Measurements from ENCODE around the gene INSR. TPM values are rescaled to one million over a fixed set of nuclear protein-coding genes. Genes with fewer than 3 reads are reported as not detected.

Gene INSR
- total and polyA plus RNA-seq, 7 donors, result 3.0 to 83.1 (median 67.1) TPM

GRCh38 chr19:7336321-7336973, 42.2 kb upstream of the INSR start:
- TF ChIP-seq CTCF (IDR thresholded peaks at IDR 0.05) (no peak), POLR2AphosphoS5 (IDR thresholded peaks at IDR 0.05) (no peak), EP300 (IDR thresholded peaks at IDR 0.05) (no peak), POLR2A (IDR thresholded peaks at IDR 0.05) (no peak)
- WGBS, 2 donors, result 92 to 93% methylated on average over 9 of the region's 9 CpGs
- Histone ChIP-seq H3K4me3 (no peak overlapping the region), H3K36me3 (no peaks in the 10 kb centered on the region), H3K4me1 (peaks cover 0 to 8% (median 0%) of the 10 kb centered on the region in 4 donors), H3K27me3 (no peaks in the 10 kb centered on the region), H3K9me3 (no peaks in the 10 kb centered on the region), H3K27ac (no peak overlapping the region)
- peak; percentile 36 for DNase-seq
- intact Hi-C loops (cut with DNase I), result no loop called here

GRCh38 chr19:7333198-7334118, 39.2 kb upstream of the INSR start:
- TF ChIP-seq POLR2A (IDR thresholded peaks at IDR 0.05), result no peak
- intact Hi-C loops (cut with DNase I), result no loop called here
- H3K27me3 ChIP-seq, result no peaks in the 10 kb centered on the region
- no peaks in the 10 kb centered on the region for H3K4me1 ChIP-seq
- peak; percentile 47 for DNase-seq
- no peak overlapping the region for H3K4me3 ChIP-seq
- 78 to 79% methylated on average over 17 of the region's 17 CpGs for WGBS, 2 donors
- no peak overlapping the region for H3K27ac ChIP-seq
- H3K36me3 ChIP-seq, result no peaks in the 10 kb centered on the region
- H3K9me3 ChIP-seq, result no peaks in the 10 kb centered on the region

GRCh38 chr19:7331446-7331845, 37.2 kb upstream of the INSR start:
- H3K27me3 ChIP-seq, result no peaks in the 10 kb centered on the region
- no peaks in the 10 kb centered on the region for H3K36me3 ChIP-seq
- no peak overlapping the region for H3K4me3 ChIP-seq
- H3K27ac ChIP-seq, result no peak overlapping the region
- WGBS, 2 donors, result 84% methylated on average over 4 of the region's 4 CpGs
- no peak for DNase-seq
- no peaks in the 10 kb centered on the region for H3K9me3 ChIP-seq
- intact Hi-C loops (cut with DNase I), result no loop called here
- no peak for TF ChIP-seq POLR2A (IDR thresholded peaks at IDR 0.05)
- TF ChIP-seq CTCF (IDR thresholded peaks at IDR 0.05), result no peak
- TF ChIP-seq POLR2AphosphoS5 (IDR thresholded peaks at IDR 0.05), result no peak
- TF ChIP-seq EP300 (IDR thresholded peaks at IDR 0.05), result no peak
- no peaks in the 10 kb centered on the region for H3K4me1 ChIP-seq

GRCh38 chr19:7328647-7329046, 34.4 kb upstream of the INSR start:
- H3K27ac ChIP-seq, result no peak overlapping the region
- intact Hi-C loops (cut with DNase I), result no loop called here
- TF ChIP-seq CTCF (IDR thresholded peaks at IDR 0.05), result no peak
- no peak for TF ChIP-seq POLR2AphosphoS5 (IDR thresholded peaks at IDR 0.05)
- no peak for TF ChIP-seq EP300 (IDR thresholded peaks at IDR 0.05)
- no peak for TF ChIP-seq POLR2A (IDR thresholded peaks at IDR 0.05)
- WGBS, 2 donors, result 83 to 89% methylated on average over 4 of the region's 4 CpGs
- no peak overlapping the region for H3K4me3 ChIP-seq
- no peaks in the 10 kb centered on the region for H3K36me3 ChIP-seq
- H3K4me1 ChIP-seq, result no peaks in the 10 kb centered on the region
- no peaks in the 10 kb centered on the region for H3K9me3 ChIP-seq
- DNase-seq, result peak; percentile 22
- H3K27me3 ChIP-seq, result no peaks in the 10 kb centered on the region

DNA sequence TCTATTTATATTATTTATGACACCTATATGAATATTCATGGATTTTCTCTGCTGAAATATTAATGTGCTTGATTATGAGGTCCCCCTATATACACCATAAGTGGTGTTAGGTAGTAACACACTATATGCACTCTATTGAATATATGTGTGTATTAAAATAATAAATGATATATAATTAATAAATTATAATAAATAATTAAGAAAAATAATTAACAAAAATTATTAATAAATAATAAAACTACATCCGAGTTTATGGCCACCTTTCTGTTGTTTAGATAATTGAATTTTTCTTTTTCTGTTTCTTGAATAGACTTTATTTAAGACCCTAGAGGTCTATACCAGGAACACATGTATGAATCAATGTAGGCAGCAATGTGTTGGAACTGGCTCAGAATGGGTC, 33.6 kb upstream of the INSR start:
- 73 to 84% methylated on average over 1 of the region's 1 CpG for WGBS, 2 donors
- Histone ChIP-seq H3K4me3 (no peak overlapping the region), H3K27me3 (no peaks in the 10 kb centered on the region), H3K4me1 (no peaks in the 10 kb centered on the region), H3K27ac (no peak overlapping the region), H3K9me3 (no peaks in the 10 kb centered on the region), H3K36me3 (no peaks in the 10 kb centered on the region)
- intact Hi-C loops (cut with DNase I), result no loop called here
- peak; percentile 3 for DNase-seq
- TF ChIP-seq CTCF (IDR thresholded peaks at IDR 0.05) (no peak), POLR2A (IDR thresholded peaks at IDR 0.05) (no peak), POLR2AphosphoS5 (IDR thresholded peaks at IDR 0.05) (no peak), EP300 (IDR thresholded peaks at IDR 0.05) (no peak)
